ENCODE results near the gene TSR3. TPM values are rescaled to one million over a fixed set of nuclear protein-coding genes. Genes with fewer than 3 reads are reported as not detected.

Gene TSR3
- total and polyA plus RNA-seq, 2 of the 13 experiments (the other 11 are each of a cell fraction or from before 2014, with no cell fraction given) = 24.2 to 51.0 TPM

- Histone ChIP-seq H3K79me2 (ENCODE audit: insufficient read depth, low read length) (peaks cover 16% of the 10 kb centered on the region), H3K4me3 (replicated peaks in 1 of 3; ENCODE audit: insufficient read depth in 1 of 3, low read depth in 2 of 3, low read length in 3 of 3) (no peak overlapping the region), H3K9ac (ENCODE audit: insufficient read depth, low read depth, low read length) (no peak overlapping the region), H3K36me3 (replicated peaks in 1 of 2; ENCODE audit: control insufficient read depth in 1 of 2, insufficient read depth in 2 of 2, low read length in 2 of 2) (peaks cover 10% of the 10 kb centered on the region in 2 experiments; a peak in 3 of 5 replicates), H3K27ac (ENCODE audit: extremely low read length, insufficient read depth, low read length) (no peak overlapping the region), H3K4me2 (ENCODE audit: low read depth, low read length) (no peak overlapping the region), H4K20me1 (ENCODE audit: insufficient read depth, low read length) (peaks cover 13% of the 10 kb centered on the region), H3K9me3 (ENCODE audit: low read length) (no peaks in the 10 kb centered on the region), H3K27me3 (ENCODE audit: control insufficient read depth in 1 of 2, insufficient read depth in 2 of 2, low read length in 2 of 2) (no peaks in the 10 kb centered on the region), H2AFZ (ENCODE audit: low read length) (no peak overlapping the region), H3K4me1 (ENCODE audit: insufficient read depth, low read length) (peaks cover 19% of the 10 kb centered on the region)
- in situ Hi-C loops (cut with HindIII; ENCODE audit: extremely low pct_ligation_motif_present, low pct_unique_long_range_greater_than_20kb) (no loop called here), intact Hi-C loops (cut with micrococcal nuclease; ENCODE audit: unreplicated experiment) (no loop called here)
- DNase-seq (ENCODE audit: low spot score) (no peak), FAIRE-seq (no peak), ATAC-seq (no peak)
- POLR2A ChIA-PET = no interaction called here
- WGBS (ENCODE audit: low lambda C conversion rate) = 97% methylated on average over 16 of the region's 46 CpGs
- CTCF ChIA-PET (ENCODE audit: low intra/inter-chr PET ratio, low total read pairs) = no interaction called here
- no TSS peak for BruUV-seq (replicated peaks)
- no peak for TF ChIP-seq AGO1 (IDR thresholded peaks at IDR 0.05; ENCODE audit: low read depth, low read length, poor library complexity, severe bottlenecking)
- TF ChIP-seq AGO2 (optimal IDR thresholded peaks at IDR 0.05; ENCODE audit: low read depth, low read length) = peak; percentile 7
Observed at GRCh38 chr16:1374418-1375297, 23.0 kb upstream of the TSR3 start.

- H3K79me2 ChIP-seq (ENCODE audit: insufficient read depth, low read length) = peaks cover 2% of the 10 kb centered on the region
- H3K27ac ChIP-seq (ENCODE audit: extremely low read length, insufficient read depth, low read length) = no peak overlapping the region
- H3K4me3 ChIP-seq (replicated peaks in 1 of 3; ENCODE audit: insufficient read depth in 1 of 3, low read depth in 2 of 3, low read length in 3 of 3) = no peak overlapping the region
- H4K20me1 ChIP-seq (ENCODE audit: insufficient read depth, low read length) = 0 out of 2 replicates have a peak, but pooled peaks cover 2% of the 10 kb centered on the region
- no peak overlapping the region for H3K9ac ChIP-seq (ENCODE audit: insufficient read depth, low read depth, low read length)
- H3K27me3 ChIP-seq (ENCODE audit: control insufficient read depth in 1 of 2, insufficient read depth in 2 of 2, low read length in 2 of 2) = no peaks in the 10 kb centered on the region
- no peak for DNase-seq (ENCODE audit: low spot score)
- H3K36me3 ChIP-seq (replicated peaks in 1 of 2; ENCODE audit: control insufficient read depth in 1 of 2, insufficient read depth in 2 of 2, low read length in 2 of 2) = peaks cover 9 to 13% of the 10 kb centered on the region in 2 experiments; a peak in 4 of 5 replicates
- H3K4me2 ChIP-seq (ENCODE audit: low read depth, low read length) = no peak overlapping the region
- no peak for FAIRE-seq
- intact Hi-C loops (cut with micrococcal nuclease; ENCODE audit: unreplicated experiment) = no loop called here
- WGBS (ENCODE audit: low lambda C conversion rate) = 98% methylated on average over 13 of the region's 21 CpGs
- ATAC-seq = no peak
- no peaks in the 10 kb centered on the region for H3K9me3 ChIP-seq (ENCODE audit: low read length)
- ChIA-PET POLR2A (no interaction called here), CTCF (ENCODE audit: low intra/inter-chr PET ratio, low total read pairs) (no interaction called here)
- in situ Hi-C loops (cut with HindIII; ENCODE audit: extremely low pct_ligation_motif_present, low pct_unique_long_range_greater_than_20kb) = no loop called here
- peaks cover 6% of the 10 kb centered on the region for H3K4me1 ChIP-seq (ENCODE audit: insufficient read depth, low read length)
- no TSS peak for BruUV-seq (replicated peaks)
- H2AFZ ChIP-seq (ENCODE audit: low read length) = no peak overlapping the region
- TF ChIP-seq ZSCAN12 (CRISPR knock-in tag; IDR thresholded peaks at IDR 0.05) = no peak
- TF ChIP-seq PREB (CRISPR knock-in tag; IDR thresholded peaks at IDR 0.05) = no peak
- no peak for TF ChIP-seq BRD4 (CRISPR knock-in tag; IDR thresholded peaks at IDR 0.05)
- no peak for TF ChIP-seq ZNF660 (CRISPR knock-in tag; IDR thresholded peaks at IDR 0.05; ENCODE audit: borderline replicate concordance, low read depth)
- TF ChIP-seq ATAD3A (CRISPR knock-in tag; IDR thresholded peaks at IDR 0.05) = no peak
- TF ChIP-seq TSC22D2 (CRISPR knock-in tag; IDR thresholded peaks at IDR 0.05; ENCODE audit: borderline replicate concordance) = no peak
- TF ChIP-seq ZNF784 (CRISPR knock-in tag; IDR thresholded peaks at IDR 0.05; ENCODE audit: borderline replicate concordance) = no peak
- no peak for TF ChIP-seq NCOA1 (CRISPR knock-in tag; IDR thresholded peaks at IDR 0.05)
- TF ChIP-seq ZBTB37 (CRISPR knock-in tag; IDR thresholded peaks at IDR 0.05) = no peak
- TF ChIP-seq MBNL3 (CRISPR knock-in tag; conservative IDR thresholded peaks at IDR 0.05) = no peak
- no peak for TF ChIP-seq GPN1 (CRISPR knock-in tag; IDR thresholded peaks at IDR 0.05; ENCODE audit: borderline replicate concordance)
Observed at GRCh38 chr16:1372292-1372950, 20.7 kb upstream of the TSR3 start.
